Nephron progenitor cell (in vitro differentiated cells): ENCODE measurements around the gene OSBPL5.

Experiments
- DNase-seq: peaks from one replicate; pipeline ENCODE4 v3.0.0; 2021
- H3K27ac Mint-ChIP-seq: 2 replicates; pipeline ENCODE4 v1.8.0; 2021; ENCODE audit warnings: mild to moderate bottlenecking, moderate library complexity, mixed read lengths
- H3K27me3 Mint-ChIP-seq: 2 replicates; pipeline ENCODE4 v1.8.0; 2021; ENCODE audit warnings: mild to moderate bottlenecking, low read depth, mixed read lengths; ENCODE audit not compliant: poor library complexity
- H3K36me3 Mint-ChIP-seq: 2 replicates; pipeline ENCODE4 v1.8.0; 2021; ENCODE audit warnings: low read depth, mixed read lengths
- H3K4me1 Mint-ChIP-seq: 2 replicates; pipeline ENCODE4 v1.8.0; 2021; ENCODE audit warnings: mixed read lengths
- H3K4me3 Mint-ChIP-seq: 2 replicates; pipeline ENCODE4 v1.8.0; 2021; ENCODE audit warnings: mild to moderate bottlenecking, moderate library complexity, mixed read lengths
- H3K9me3 Mint-ChIP-seq: 2 replicates; pipeline ENCODE4 v1.8.0; 2021; ENCODE audit warnings: mild to moderate bottlenecking, moderate library complexity, mixed read lengths
- TF ChIP-seq, protein P1 (sequence below): fragments of 200-600 bp; sonication (generic); IDR thresholded peaks from 2 replicates; pipeline ENCODE4 v1.5.0; 2021; ENCODE audit warnings: antibody characterized with exemption

OSBPL5 gene

DNA sequence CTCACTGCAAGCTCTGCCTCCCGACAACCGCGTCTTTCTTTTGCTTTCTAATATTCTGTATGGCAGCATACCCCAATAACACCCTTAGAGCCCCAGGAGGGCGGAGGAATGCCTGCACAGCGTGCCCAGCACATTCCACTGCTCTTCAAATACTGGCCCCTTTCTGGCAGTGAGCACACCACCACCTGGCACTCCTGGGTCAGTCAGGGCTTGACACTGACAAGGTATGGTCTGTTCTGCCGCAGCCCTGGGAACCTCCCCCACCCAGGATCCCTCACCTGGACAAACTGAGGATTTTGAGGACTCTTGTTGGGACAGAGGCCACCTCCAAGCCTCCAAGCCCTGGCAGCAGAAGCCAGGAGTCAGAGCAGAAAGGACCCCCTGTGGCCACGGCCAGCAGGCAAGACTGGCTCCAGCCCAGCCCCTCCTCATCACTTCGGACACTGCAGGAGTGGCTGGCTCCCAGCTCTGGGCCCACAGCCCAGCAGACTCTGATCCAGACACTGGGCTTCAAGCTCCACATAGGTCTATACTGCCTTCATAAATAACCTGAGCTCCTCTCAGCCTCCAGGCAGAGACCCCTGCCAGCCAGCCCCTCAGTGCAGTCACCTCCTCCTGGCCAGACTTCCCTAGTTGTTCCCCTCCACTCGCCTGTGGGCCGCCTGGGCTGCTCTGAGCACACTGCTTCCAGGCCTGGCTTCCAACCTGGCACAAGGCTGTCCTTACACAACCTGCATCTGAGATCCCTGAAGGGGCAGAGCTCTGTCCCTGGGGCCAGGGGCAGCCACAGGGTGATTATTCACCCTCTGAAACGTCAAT, 122.4 kb downstream of the OSBPL5 start:
- H3K27ac Mint-ChIP-seq: peak overlapping the region; percentile 88
- H3K27me3 Mint-ChIP-seq: no peaks in the 10 kb centered on the region

DNA sequence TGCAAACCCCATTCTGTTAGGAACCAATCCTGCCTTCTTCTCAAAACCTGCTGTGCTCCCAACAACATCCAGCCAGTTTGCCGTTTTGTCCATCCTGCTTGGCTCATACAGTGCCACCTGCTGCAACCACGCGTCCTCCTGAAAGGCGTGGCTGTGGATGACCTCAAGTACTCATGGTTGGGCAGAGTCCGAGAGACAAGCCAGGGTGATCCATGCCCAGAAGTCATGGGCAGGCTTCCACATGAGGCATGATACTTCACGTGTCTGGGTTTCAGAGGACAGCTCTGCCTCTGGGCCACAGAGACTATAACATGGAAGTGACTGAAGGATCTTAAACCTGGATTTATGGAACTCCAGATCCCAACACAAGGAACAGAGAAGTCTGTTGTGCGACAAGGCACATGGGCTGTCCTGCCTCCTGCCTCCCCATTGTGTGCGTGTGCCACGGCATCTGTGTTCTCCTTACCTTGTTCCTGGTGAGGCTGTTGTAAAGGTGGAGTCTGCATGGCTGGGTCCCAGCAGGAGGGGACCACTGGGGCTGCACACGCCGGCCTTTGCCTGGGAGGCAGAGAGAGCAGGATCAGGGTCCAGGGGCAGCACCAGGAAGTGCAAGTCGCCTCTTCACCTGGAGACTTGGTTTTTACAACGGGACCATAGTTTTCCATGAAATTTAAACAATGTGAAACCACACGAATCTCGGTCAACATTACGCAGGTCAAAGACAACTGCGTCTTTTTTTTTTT, 123.2 kb downstream of the OSBPL5 start:
- H3K27ac Mint-ChIP-seq: no peak overlapping the region
- H3K9me3 Mint-ChIP-seq: no peaks in the 10 kb centered on the region
- peaks cover 26% of the 10 kb centered on the region for H3K4me1 Mint-ChIP-seq

More for the DNA sequence above, 122.4 kb downstream of the OSBPL5 start:
- TF ChIP-seq, protein P1, sequence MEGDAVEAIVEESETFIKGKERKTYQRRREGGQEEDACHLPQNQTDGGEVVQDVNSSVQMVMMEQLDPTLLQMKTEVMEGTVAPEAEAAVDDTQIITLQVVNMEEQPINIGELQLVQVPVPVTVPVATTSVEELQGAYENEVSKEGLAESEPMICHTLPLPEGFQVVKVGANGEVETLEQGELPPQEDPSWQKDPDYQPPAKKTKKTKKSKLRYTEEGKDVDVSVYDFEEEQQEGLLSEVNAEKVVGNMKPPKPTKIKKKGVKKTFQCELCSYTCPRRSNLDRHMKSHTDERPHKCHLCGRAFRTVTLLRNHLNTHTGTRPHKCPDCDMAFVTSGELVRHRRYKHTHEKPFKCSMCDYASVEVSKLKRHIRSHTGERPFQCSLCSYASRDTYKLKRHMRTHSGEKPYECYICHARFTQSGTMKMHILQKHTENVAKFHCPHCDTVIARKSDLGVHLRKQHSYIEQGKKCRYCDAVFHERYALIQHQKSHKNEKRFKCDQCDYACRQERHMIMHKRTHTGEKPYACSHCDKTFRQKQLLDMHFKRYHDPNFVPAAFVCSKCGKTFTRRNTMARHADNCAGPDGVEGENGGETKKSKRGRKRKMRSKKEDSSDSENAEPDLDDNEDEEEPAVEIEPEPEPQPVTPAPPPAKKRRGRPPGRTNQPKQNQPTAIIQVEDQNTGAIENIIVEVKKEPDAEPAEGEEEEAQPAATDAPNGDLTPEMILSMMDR: no peak
- peaks cover 20% of the 10 kb centered on the region for H3K36me3 Mint-ChIP-seq
- peaks cover 26% of the 10 kb centered on the region for H3K4me1 Mint-ChIP-seq
- no peak overlapping the region for H3K4me3 Mint-ChIP-seq
- no peaks in the 10 kb centered on the region for H3K9me3 Mint-ChIP-seq
- DNase-seq: no peak

DNA sequence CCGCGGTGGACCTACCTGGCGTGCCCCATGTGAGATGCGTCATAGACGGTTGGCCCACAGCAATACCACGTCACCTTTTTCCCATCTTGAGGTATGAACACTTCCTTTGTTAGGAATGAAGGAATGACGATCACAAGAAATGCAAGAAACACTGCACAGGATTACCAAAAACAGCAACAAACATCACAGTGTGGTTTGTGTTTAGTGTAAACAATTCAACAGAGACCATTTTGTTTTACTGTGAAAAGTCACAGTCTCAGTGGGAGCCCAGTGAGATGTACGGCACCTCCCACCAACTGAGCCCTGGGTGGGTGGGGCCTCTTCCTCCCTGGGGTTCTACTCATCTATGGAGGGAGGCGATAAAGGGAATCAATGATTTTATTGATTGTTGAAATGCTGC, 124.2 kb downstream of the OSBPL5 start:
- no peak overlapping the region for H3K4me3 Mint-ChIP-seq
- DNase-seq: no peak
- peak overlapping the region; percentile 50 for H3K27ac Mint-ChIP-seq
- TF ChIP-seq, protein P1: no peak
- peaks cover 34% of the 10 kb centered on the region for H3K36me3 Mint-ChIP-seq
- H3K4me1 Mint-ChIP-seq: peaks cover 19% of the 10 kb centered on the region
- no peaks in the 10 kb centered on the region for H3K27me3 Mint-ChIP-seq
- H3K9me3 Mint-ChIP-seq: no peaks in the 10 kb centered on the region

More for the DNA sequence above, 123.2 kb downstream of the OSBPL5 start:
- H3K27me3 Mint-ChIP-seq: no peaks in the 10 kb centered on the region
- peaks cover 27% of the 10 kb centered on the region for H3K36me3 Mint-ChIP-seq
- TF ChIP-seq, protein P1: no peak
- H3K4me3 Mint-ChIP-seq: no peak overlapping the region
- DNase-seq: no peak

DNA sequence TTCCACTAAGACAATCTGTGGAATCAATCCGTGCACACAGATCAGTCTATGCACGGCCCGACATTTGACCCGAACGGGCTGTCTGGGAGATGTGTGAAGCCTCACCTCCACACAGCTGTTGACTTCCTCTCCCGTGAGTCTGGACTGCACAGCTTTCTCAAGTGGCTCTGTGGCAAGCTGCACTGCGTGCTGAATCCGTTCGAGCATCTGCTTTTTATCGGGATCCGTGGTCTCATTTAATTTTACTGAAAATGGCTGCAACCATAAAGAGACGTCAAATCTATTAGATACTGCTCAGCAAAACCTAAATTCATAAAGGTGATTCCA, 127.2 kb downstream of the OSBPL5 start:
- TF ChIP-seq, protein P1: no peak
- peaks cover 6% of the 10 kb centered on the region for H3K4me1 Mint-ChIP-seq
- no peak overlapping the region for H3K27ac Mint-ChIP-seq
- H3K27me3 Mint-ChIP-seq: no peaks in the 10 kb centered on the region
- no peak overlapping the region for H3K4me3 Mint-ChIP-seq
- H3K9me3 Mint-ChIP-seq: no peaks in the 10 kb centered on the region
- H3K36me3 Mint-ChIP-seq: peaks cover 32% of the 10 kb centered on the region
- DNase-seq: no peak
